Activated T-cell treated with anti-CD3 and anti-CD28 coated beads, Interleukin-2, amount 50 U/mL, for 1 hour (primary cell): Measurements from ENCODE around the gene PREX1.

Source experiments
- DNase-seq: peaks from one replicate; pipeline ENCODE4 v3.0.0-alpha.2; 2020

The PREX1 gene

GRCh38 chr20:48711696-48712464 is 115.9 kb downstream of the PREX1 start:
- no peak for DNase-seq

GRCh38 chr20:48711044-48711428 is 116.8 kb downstream of the PREX1 start:
- no peak for DNase-seq

GRCh38 chr20:48710341-48711043 is 117.3 kb downstream of the PREX1 start:
- no peak for DNase-seq

- no peak for DNase-seq
Measured at GRCh38 chr20:48709744-48710143, 118.1 kb downstream of the PREX1 start.

- no peak for DNase-seq
Measured at GRCh38 chr20:48709058-48709691, 118.6 kb downstream of the PREX1 start.

- no peak for DNase-seq
Measured at GRCh38 chr20:48708630-48709029, 119.2 kb downstream of the PREX1 start.

- DNase-seq, result no peak
Measured at GRCh38 chr20:48708116-48708515, 119.7 kb downstream of the PREX1 start.

- no peak for DNase-seq
Measured at GRCh38 chr20:48706710-48707365, 121.0 kb downstream of the PREX1 start.

- DNase-seq, result no peak
Measured at GRCh38 chr20:48706116-48706656, 121.6 kb downstream of the PREX1 start.

- DNase-seq, result no peak
Measured at GRCh38 chr20:48705240-48706115, 122.3 kb downstream of the PREX1 start.

GRCh38 chr20:48704761-48705160 is 123.0 kb downstream of the PREX1 start:
- no peak for DNase-seq

GRCh38 chr20:48703511-48704219 is 124.1 kb downstream of the PREX1 start:
- DNase-seq, result no peak

- no peak for DNase-seq
Measured at GRCh38 chr20:48703107-48703506, 124.7 kb downstream of the PREX1 start.

- DNase-seq, result no peak
Measured at GRCh38 chr20:48702455-48702913, 125.3 kb downstream of the PREX1 start.

- DNase-seq, result no peak
Measured at GRCh38 chr20:48701702-48702101, 126.1 kb downstream of the PREX1 start.

- DNase-seq, result no peak
Measured at GRCh38 chr20:48698507-48699267, 129.1 kb downstream of the PREX1 start.

GRCh38 chr20:48697845-48698491 is 129.8 kb downstream of the PREX1 start:
- DNase-seq, result no peak

GRCh38 chr20:48696671-48697070 is 131.1 kb downstream of the PREX1 start:
- no peak for DNase-seq

- DNase-seq, result no peak
Measured at GRCh38 chr20:48695738-48696137, 132.1 kb downstream of the PREX1 start.

- DNase-seq, result no peak
Measured at GRCh38 chr20:48695255-48695654, 132.5 kb downstream of the PREX1 start.
